Hepatocyte (in vitro differentiated cells): ENCODE data around the gene TNFRSF4. TPM values are rescaled to one million over a fixed set of nuclear protein-coding genes. Genes with fewer than 3 reads are reported as not detected.

Source experiments
- DNase-seq: peaks from one replicate; pipeline ENCODE4 v3.0.0-alpha.2; 2016; ENCODE audit warnings: low spot score
- H2AFZ ChIP-seq: fragments of 200-600 bp; sonication (generic); 2 replicates; pipeline ENCODE4 v1.6.0; 2016; ENCODE audit warnings: antibody characterized with exemption, mild to moderate bottlenecking
- H3K27ac ChIP-seq: fragments of 200-600 bp; sonication (generic); 2 replicates; pipeline ENCODE4 v1.5.1; 2016; ENCODE audit warnings: mild to moderate bottlenecking
- H3K27me3 ChIP-seq: fragments of 200-600 bp; sonication (generic); 2 replicates; pipeline ENCODE4 v1.6.1; 2016
- H3K36me3 ChIP-seq: fragments of 200-600 bp; sonication (generic); replicated peaks from 2 replicates; pipeline ENCODE4 v1.5.1; 2016; ENCODE audit warnings: low read depth; ENCODE audit not compliant: insufficient read depth
- H3K4me1 ChIP-seq: fragments of 200-600 bp; sonication (generic); 2 replicates; pipeline ENCODE4 v1.5.1; 2016; ENCODE audit warnings: mild to moderate bottlenecking, moderate library complexity; ENCODE audit not compliant: insufficient read depth
- H3K4me2 ChIP-seq: fragments of 200-600 bp; sonication (generic); 2 replicates; pipeline ENCODE4 v1.6.0; 2016
- H3K4me3 ChIP-seq: fragments of 200-600 bp; sonication (generic); 2 replicates; pipeline ENCODE4 v1.5.1; 2016; ENCODE audit warnings: mild to moderate bottlenecking
- H3K79me2 ChIP-seq: fragments of 200-600 bp; sonication (generic); 2 replicates; pipeline ENCODE4 v1.6.0; 2017; ENCODE audit warnings: mild to moderate bottlenecking
- H3K9me2 ChIP-seq: fragments of 200-600 bp; sonication (generic); replicated peaks from 2 replicates; pipeline ENCODE4 v1.6.0; 2017; ENCODE audit warnings: mild to moderate bottlenecking; ENCODE audit not compliant: insufficient read depth
- H3K9me3 ChIP-seq: fragments of 200-600 bp; sonication (generic); 2 replicates; pipeline ENCODE4 v1.5.1; 2016; ENCODE audit warnings: low read depth, mild to moderate bottlenecking
- H4K20me1 ChIP-seq: fragments of 200-600 bp; sonication (generic); 2 replicates; pipeline ENCODE4 v1.6.0; 2016; ENCODE audit warnings: mild to moderate bottlenecking; ENCODE audit not compliant: insufficient read depth, poor library complexity, severe bottlenecking
- EZH2 ChIP-seq: fragments of 200-600 bp; sonication (generic); IDR thresholded peaks from 2 replicates; pipeline ENCODE4 v1.6.1; 2016; ENCODE audit warnings: antibody characterized with exemption, mild to moderate bottlenecking, borderline replicate concordance
- EZH2phosphoT487 ChIP-seq: fragments of 200-600 bp; sonication (generic); IDR thresholded peaks from one replicate; pipeline ENCODE4 v1.6.1; 2018; ENCODE audit warnings: antibody characterized with exemption, mild to moderate bottlenecking, low read depth, moderate library complexity; ENCODE audit not compliant: unreplicated experiment, severe bottlenecking
- WGBS: methylation state at CpG from one replicate; pipeline ENCODE4 v1.1.6; 2016; ENCODE audit warnings: low lambda C conversion rate; ENCODE audit errors: missing lambda C conversion rate; 5-methylcytosine and 5-hydroxymethylcytosine counted together
- polyA plus RNA-seq: library from polyadenylated mRNA; unstranded; fragments of >200 nt; fragmentation: Nextera tagmentation; extraction: Ambion mirVana; gene quantifications from 2 replicates; pipeline ENCODE4 v1.2.1, GENCODE V29; 2016
- total RNA-seq: library from RNA; depleted of rRNA; stranded (reverse); fragments of >200 nt; gene quantifications from 2 replicates; pipeline ENCODE4 v1.2.3, GENCODE V29; 2014
- TF ChIP-seq, protein P1 (sequence below): fragments of 200-600 bp; sonication (generic); IDR thresholded peaks from 2 replicates; pipeline ENCODE4 v1.5.1; 2016; ENCODE audit warnings: antibody characterized with exemption, mild to moderate bottlenecking; ENCODE audit not compliant: poor library complexity

TNFRSF4 gene
- total and polyA plus RNA-seq, 2 experiments from 2014 or later = not detected

GRCh38 chr1:1164361-1164700, 49.6 kb downstream of the TNFRSF4 start:
- H3K36me3 ChIP-seq = no peaks in the 10 kb centered on the region
- peaks cover 54% of the 10 kb centered on the region for H3K79me2 ChIP-seq
- TF ChIP-seq, protein P1, sequence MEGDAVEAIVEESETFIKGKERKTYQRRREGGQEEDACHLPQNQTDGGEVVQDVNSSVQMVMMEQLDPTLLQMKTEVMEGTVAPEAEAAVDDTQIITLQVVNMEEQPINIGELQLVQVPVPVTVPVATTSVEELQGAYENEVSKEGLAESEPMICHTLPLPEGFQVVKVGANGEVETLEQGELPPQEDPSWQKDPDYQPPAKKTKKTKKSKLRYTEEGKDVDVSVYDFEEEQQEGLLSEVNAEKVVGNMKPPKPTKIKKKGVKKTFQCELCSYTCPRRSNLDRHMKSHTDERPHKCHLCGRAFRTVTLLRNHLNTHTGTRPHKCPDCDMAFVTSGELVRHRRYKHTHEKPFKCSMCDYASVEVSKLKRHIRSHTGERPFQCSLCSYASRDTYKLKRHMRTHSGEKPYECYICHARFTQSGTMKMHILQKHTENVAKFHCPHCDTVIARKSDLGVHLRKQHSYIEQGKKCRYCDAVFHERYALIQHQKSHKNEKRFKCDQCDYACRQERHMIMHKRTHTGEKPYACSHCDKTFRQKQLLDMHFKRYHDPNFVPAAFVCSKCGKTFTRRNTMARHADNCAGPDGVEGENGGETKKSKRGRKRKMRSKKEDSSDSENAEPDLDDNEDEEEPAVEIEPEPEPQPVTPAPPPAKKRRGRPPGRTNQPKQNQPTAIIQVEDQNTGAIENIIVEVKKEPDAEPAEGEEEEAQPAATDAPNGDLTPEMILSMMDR = no peak
- TF ChIP-seq EZH2phosphoT487 = no peak
- no peak for TF ChIP-seq EZH2
- 40% methylated on average over 26 of the region's 26 CpGs for WGBS
- DNase-seq = no peak
- no peaks in the 10 kb centered on the region for H3K9me2 ChIP-seq
- H3K27ac ChIP-seq = peak overlapping the region; percentile 98
- H3K4me2 ChIP-seq = peak overlapping the region; percentile 87
- no peaks in the 10 kb centered on the region for H3K9me3 ChIP-seq
- H3K4me1 ChIP-seq = peaks cover 12% of the 10 kb centered on the region
- H3K27me3 ChIP-seq = no peaks in the 10 kb centered on the region
- no peak overlapping the region for H2AFZ ChIP-seq
- H4K20me1 ChIP-seq = peaks cover 42% of the 10 kb centered on the region
- H3K4me3 ChIP-seq = peak overlapping the region; percentile 52

GRCh38 chr1:1163538-1164070, 50.3 kb downstream of the TNFRSF4 start:
- no peak for DNase-seq
- H3K4me1 ChIP-seq = peaks cover 12% of the 10 kb centered on the region
- TF ChIP-seq EZH2 = no peak
- TF ChIP-seq, protein P1 = no peak
- no peak for TF ChIP-seq EZH2phosphoT487
- H3K9me2 ChIP-seq = no peaks in the 10 kb centered on the region
- H3K27ac ChIP-seq = peak overlapping the region; percentile 98
- peak overlapping the region; percentile 52 for H3K4me3 ChIP-seq
- peak overlapping the region; percentile 87 for H3K4me2 ChIP-seq
- no peaks in the 10 kb centered on the region for H3K9me3 ChIP-seq
- 72% methylated on average over 33 of the region's 33 CpGs for WGBS
- peaks cover 35% of the 10 kb centered on the region for H4K20me1 ChIP-seq
- H3K27me3 ChIP-seq = no peaks in the 10 kb centered on the region
- H3K79me2 ChIP-seq = peaks cover 53% of the 10 kb centered on the region
- H2AFZ ChIP-seq = no peak overlapping the region
- no peaks in the 10 kb centered on the region for H3K36me3 ChIP-seq

DNA sequence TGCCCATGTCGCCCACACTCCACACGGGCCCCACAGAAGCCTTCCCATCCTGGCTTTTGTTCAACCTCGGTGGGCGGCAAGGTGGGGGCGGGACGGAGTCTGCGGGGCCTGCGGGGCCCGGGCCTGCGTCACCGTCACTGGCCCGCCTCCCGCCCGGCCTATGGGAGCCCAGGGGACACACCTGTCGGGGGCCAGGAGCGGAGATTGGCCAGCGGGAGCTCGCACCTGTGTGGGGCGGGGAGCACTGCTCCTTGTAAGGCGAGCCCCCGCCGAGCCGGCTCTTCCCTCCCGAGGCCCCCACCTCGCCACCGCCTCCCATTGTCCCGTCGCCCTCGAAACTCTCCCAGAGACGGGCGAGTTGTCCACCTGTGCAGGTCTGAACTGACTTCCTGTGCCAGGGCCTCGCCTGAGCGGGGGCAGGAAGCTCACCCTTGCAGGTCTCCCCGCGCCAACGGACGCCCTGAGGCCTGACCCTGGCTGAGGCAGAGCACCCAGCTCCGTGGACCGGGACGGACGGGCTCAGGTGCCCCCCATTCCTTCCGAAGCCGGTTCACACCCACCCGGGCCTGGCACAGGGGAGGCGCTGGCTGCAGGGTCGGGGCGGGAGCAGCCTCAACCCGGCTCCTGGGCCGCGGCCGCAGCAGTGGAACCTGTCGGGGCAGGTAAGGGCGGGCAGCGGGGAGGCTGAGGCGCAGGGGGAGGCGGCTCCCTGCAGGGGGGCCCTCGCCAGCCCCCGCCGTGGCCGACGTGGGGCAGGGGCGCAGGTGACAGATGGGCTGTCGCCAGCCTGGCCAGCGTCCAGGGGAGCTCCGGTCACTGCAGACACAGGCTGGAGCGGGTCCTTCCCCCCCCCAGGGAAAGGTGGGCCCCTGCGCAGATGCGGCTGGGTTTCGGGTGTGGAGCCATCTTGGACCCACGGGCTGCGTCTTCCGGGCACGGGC, 51.1 kb downstream of the TNFRSF4 start:
- H3K4me1 ChIP-seq = peaks cover 13% of the 10 kb centered on the region
- peak overlapping the region; percentile 52 for H3K4me3 ChIP-seq
- peak overlapping the region; percentile 98 for H3K27ac ChIP-seq
- H3K79me2 ChIP-seq = peaks cover 46% of the 10 kb centered on the region
- H3K9me3 ChIP-seq = no peaks in the 10 kb centered on the region
- no peaks in the 10 kb centered on the region for H3K27me3 ChIP-seq
- no peaks in the 10 kb centered on the region for H3K9me2 ChIP-seq
- H4K20me1 ChIP-seq = peaks cover 29% of the 10 kb centered on the region
- peak overlapping the region; percentile 87 for H3K4me2 ChIP-seq
- H2AFZ ChIP-seq = no peak overlapping the region
- peak; percentile 93 for DNase-seq
- 55% methylated on average over 33 of the region's 73 CpGs for WGBS
- TF ChIP-seq EZH2 (no peak), EZH2phosphoT487 (no peak)
- TF ChIP-seq, protein P1 = no peak
- H3K36me3 ChIP-seq = no peaks in the 10 kb centered on the region
